HepG2 (cell line): ENCODE measurements around the gene RFTN1.

Experiments used
- ZNF75D ChIP-seq: sonication (generic); formaldehyde crosslinking; IDR thresholded peaks from 2 replicates; pipeline ENCODE4 v1.8.1; 2023; ENCODE audit warnings: missing genetic modification reagents, mild to moderate bottlenecking, borderline replicate concordance
- ZNF781 ChIP-seq: sonication (generic); formaldehyde crosslinking; IDR thresholded peaks from 2 replicates; pipeline ENCODE4 v1.5.1; 2020; ENCODE audit warnings: borderline replicate concordance, mild to moderate bottlenecking, missing genetic modification reagents; ENCODE audit errors: not compliant biosample characterization

DNA sequence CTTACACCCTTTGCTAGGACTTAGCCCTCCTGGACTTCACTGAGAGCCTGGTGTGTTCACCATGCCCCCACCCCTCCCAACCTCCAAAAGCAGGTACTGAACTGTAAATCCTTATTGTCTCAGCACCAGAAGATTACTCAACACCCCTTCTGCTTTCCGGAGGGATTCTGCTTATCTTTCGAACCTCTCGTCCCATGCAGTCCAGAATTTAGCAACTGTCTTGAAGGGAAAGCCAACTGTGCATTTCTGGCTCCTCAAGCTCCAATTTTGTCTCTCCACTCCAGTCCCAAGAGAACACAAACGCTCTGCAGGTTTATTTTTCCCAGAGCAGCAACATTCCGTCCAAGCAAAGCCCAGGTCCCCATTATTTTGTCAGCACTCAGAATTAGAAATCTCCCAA lies 49.6 kb downstream of the RFTN1 start:
- no peak for TF ChIP-seq ZNF781 (CRISPR knock-in tag)
- no peak for TF ChIP-seq ZNF75D (CRISPR knock-in tag)
